Activated CD4-positive, alpha-beta T cell treated with anti-CD3 and anti-CD28 coated beads, Interleukin-2, amount 50 U/mL, for 24 hours (primary cell): ENCODE measurements around the gene FAM117B.
"Not testable (repeated sequence)": the region's sequence is repeated elsewhere in the genome, so short reads cannot be mapped to it uniquely, and the experiment has no call there.

ENCODE experiments used
- DNase-seq, 2 donors: peaks; one replicate each; pipeline ENCODE4 v3.0.0-alpha.2; 2020; ENCODE audit warnings: low read depth in 1 of 2, low spot score in 1 of 2

The FAM117B gene

DNA sequence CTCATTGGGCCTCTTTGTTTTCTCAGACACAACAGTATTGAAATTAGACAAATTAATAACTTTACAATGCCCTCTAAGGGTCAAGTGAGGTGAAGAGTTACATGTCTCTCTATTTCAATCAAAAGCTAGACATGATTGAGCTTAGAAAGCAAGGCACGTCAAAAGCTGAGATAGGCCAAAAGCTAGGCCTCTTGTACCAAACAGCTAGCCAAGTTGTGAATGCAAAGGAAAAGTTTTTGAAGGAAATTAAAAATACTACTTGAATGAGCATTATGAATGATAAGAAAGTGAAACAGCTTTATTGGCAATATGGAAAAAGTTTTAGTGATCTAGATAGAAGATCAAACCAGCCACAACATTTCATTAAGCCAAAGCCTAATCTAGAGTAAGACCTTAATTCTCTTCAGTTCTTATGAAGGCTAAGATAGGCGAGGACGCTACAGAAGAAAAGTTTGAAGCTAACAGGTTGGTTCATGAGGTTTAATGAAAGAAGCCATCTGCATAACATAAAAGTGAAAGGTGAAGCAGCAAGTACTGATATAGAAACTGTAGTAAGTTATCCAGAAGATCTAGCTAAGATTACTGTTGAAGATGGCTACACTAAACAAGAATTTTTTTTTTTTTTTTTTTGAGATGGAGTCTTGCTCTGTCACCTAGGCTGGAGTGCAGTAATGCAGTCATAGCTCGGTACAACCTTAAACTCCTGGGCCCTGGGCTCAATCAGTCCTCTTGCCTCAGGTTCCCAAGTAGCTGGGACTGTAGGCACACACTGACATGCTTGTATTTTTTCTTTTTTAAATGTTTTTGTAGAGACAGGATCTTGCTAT lies 65.5 kb downstream of the FAM117B start:
- DNase-seq, result no peak

GRCh38 chr2:202703091-202703490 lies 68.3 kb downstream of the FAM117B start:
- no peak for DNase-seq

DNA sequence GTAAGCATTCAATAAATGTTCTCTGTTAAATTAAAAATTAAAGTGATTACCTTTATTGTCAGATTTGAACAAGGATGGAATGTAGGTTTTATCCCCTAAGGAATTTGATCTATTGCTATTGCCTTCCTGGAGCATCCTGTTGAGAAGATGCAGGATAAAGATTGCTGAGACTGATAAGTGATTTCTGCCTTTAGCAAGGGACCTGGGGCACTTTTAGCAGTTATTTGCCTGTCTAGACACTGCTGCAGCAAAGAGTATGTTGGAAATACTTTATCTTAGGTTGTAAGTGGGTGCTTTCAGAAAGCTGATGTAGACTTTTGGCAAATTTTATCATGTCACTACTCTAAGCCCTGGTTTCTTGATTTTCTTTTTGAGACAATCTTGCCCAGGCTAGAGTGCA lies 69.5 kb downstream of the FAM117B start:
- no peak for DNase-seq

- no peak for DNase-seq
Observed at GRCh38 chr2:202705446-202706020, 70.8 kb downstream of the FAM117B start.

DNA sequence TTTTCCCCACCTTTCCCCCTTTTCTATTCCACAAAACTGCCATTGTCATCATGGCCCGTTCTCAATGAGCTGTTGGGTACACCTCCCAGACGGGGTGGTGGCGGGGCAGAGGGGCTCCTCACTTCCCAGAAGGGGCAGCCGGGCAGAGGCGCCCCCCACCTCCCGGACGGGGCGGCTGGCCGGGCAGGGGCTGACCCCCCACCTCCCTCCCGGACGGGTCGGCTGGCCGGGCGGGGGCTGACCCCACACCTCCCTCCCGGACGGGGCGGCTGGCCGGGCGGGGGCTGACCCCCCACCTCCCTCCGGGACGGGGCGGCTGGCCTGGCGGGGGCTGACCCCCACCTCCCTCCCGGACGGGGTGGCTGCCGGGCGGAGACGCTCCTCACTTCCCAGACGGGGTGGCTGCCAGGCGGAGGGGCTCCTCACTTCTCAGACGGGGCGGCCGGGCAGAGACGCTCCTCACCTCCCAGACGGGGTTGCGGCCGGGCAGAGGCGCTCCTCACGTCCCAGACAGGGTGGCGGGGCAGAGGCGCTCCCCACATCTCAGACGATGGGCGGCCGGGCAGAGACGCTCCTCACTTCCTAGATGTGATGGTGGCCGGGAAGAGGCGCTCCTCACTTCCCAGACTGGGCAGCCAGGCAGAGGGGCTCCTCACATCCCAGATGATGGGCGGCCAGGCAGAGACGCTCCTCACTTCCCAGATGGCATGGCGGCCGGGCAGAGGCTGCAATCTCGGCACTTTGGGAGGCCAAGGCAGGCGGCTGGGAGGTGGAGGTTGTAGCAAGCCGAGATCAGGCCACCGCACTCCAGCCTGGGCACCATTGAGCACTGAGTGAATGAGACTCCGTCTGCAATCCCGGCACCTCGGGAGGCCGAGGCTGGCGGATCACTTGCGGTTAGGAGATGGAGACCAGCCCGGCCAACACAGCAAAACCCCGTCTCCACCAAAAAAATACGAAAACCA lies 80.5 kb downstream of the FAM117B start:
- not testable (repeated sequence) for DNase-seq

DNA sequence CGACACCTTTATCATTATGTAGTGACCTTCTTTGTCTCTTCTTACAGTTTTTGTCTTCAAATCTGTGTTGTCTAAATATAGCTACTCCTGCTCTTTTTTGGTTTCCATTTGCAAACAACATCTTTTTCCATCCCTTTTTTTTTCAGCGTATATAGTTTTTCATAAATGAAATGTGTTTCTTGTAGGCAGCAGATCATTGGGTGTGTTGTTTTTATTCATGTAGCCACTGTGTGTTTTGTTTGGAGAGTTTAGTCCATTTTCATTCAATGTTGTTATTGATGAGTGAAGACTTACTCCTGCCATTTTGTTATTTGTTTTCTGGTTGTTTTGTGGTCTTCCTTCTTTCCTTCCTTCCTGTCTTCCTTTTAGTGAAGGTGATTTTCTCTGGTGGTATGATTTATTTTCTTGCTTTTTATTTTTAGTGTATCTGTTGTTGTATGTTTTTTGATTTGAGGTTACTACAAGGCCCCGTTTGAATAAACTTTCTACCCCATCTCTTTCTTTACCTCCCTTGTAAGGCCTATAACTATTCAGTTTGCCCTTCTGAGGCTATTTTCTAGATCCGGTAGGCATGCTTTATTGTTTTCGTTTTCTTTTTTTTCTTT lies 81.4 kb downstream of the FAM117B start:
- no peak for DNase-seq

GRCh38 chr2:202716953-202717597 lies 82.3 kb downstream of the FAM117B start:
- DNase-seq, result no peak

GRCh38 chr2:202717598-202718310 lies 83.0 kb downstream of the FAM117B start:
- DNase-seq, result no peak

GRCh38 chr2:202718614-202719013 lies 83.8 kb downstream of the FAM117B start:
- DNase-seq, result no peak

DNA sequence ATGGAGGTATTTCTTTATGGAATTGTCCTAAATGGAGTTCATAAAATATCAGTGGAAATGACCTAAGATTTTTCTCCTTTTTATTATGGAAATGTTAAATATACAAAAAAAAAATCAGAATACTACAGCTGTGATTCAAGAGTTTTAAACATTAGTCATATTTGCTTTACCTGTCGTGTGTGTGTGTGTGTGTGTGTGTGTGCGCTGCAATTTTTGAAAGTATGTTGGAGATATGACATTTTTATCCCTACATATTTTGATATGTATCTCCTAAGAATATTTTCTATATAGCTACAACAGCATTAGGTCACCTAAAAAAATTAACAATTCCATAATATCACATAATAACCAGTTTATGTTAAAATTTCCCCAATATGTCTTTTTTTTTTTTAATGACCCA lies 85.5 kb downstream of the FAM117B start:
- no peak for DNase-seq

GRCh38 chr2:202721621-202722020 lies 86.9 kb downstream of the FAM117B start:
- DNase-seq, result no peak

DNA sequence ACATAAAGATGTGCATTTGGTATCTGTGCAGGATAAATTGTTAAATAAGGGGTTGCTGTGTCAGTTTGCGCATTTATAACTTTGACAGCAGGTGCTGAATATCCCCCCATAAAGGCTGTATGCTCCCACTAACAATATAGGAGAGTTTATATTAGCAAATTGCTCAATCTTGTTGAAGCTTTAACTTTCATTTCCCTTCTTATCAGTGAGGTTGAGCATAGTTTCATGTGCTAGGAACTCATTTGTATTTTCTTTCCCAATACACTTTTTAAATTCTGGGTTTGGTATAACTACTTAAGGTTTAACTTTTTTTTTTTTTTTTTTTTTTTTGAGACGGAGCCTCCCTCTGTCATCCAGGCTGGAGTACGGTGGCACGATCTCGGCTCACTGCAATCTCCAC lies 89.0 kb downstream of the FAM117B start:
- DNase-seq, result no peak

- no peak for DNase-seq
Observed at GRCh38 chr2:202726070-202726469, 91.3 kb downstream of the FAM117B start.

GRCh38 chr2:202736826-202737225 lies 102.1 kb downstream of the FAM117B start:
- no peak for DNase-seq

DNA sequence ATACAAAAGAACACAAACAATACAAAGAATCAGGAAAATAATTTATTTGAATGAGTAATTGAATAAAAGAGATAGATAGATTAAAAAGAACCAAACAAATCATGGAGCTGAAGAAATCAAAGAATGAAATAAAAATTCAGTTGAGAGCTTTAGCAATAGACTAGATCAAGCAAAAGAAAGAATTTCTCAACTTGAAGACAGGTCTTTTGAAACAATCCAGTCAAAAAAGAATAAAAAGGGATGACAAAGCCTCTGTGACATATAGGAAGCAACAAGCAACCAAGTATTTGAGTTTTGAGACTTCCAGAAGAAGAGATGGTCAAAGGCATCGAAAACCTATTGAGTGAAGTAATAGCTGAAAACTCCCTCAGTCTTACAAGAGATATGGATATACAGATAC lies 108.8 kb downstream of the FAM117B start:
- no peak for DNase-seq

DNA sequence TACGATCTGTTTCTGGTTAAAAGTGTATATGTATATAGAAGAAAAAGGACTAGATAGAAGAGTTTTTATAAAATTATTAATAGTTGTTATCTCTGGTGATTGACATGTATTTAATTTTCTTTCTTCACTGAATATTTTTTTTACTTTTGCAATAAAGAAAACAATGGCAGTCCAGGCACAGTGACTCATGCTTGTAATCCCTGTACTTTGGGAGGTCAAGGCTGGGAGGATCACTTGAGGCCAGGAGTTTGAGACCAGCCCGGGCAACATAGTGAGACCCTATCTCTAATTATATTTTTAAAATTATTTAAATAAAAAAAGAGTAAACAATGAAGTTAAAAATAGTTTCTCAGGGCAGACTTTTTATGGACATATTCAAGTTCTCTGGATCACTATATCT lies 114.7 kb downstream of the FAM117B start:
- no peak for DNase-seq

- no peak for DNase-seq
Observed at GRCh38 chr2:202750763-202751427, 116.1 kb downstream of the FAM117B start.

GRCh38 chr2:202752071-202752470 lies 117.3 kb downstream of the FAM117B start:
- DNase-seq, result no peak

DNA sequence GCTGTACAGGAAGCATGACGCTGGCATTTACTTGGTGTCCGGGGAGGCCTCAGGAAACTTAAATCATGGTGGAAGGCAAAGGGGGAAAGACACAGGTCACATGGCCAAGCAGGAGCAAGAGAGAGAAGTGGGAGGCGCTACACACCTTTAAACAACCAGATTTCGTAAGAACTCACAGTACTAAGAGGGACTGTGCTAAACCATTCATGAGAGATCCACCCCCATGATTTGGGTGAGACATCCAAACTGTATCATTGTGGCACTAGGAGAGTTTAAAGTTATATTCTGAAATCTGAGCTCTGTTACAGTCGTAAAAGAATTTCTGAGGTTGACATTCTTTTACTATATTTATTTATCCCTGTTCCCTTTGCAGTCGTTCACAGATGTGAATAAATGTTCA lies 120.2 kb downstream of the FAM117B start:
- no peak for DNase-seq

DNA sequence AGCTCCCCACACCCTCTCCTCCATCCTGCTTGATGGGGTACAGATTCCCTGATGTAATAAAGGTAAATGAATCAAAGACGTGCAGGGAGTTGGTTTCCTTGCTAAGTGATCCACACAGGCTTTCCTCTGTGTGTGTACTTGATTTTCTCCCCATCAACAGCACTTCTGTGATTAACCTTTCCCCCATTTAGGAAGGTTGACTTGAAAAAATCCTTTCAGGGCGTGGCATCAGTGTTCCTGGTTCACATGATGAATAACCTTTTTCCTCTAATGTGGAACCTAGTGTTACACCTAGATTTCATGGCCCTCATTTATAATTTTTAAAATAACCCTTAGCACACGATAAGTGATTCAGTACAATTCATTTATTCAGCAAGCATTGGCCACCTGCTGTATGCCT lies 121.8 kb downstream of the FAM117B start:
- no peak for DNase-seq
